Stimulated activated CD8-positive, alpha-beta memory T cell treated with anti-CD3 and anti-CD28 coated beads, Interleukin-7, amount 100 ng/mL, for 4 hours (primary cell): ENCODE measurements around the gene ATF6.
"Not testable (repeated sequence)": the region's sequence is repeated elsewhere in the genome, so short reads cannot be mapped to it uniquely, and the experiment has no call there.

Experiments used
- DNase-seq, 2 donors: peaks; one replicate each; pipeline ENCODE4 v3.0.0-alpha.2; 2020; ENCODE audit warnings: low read depth in 2 of 2

Gene ATF6

DNA sequence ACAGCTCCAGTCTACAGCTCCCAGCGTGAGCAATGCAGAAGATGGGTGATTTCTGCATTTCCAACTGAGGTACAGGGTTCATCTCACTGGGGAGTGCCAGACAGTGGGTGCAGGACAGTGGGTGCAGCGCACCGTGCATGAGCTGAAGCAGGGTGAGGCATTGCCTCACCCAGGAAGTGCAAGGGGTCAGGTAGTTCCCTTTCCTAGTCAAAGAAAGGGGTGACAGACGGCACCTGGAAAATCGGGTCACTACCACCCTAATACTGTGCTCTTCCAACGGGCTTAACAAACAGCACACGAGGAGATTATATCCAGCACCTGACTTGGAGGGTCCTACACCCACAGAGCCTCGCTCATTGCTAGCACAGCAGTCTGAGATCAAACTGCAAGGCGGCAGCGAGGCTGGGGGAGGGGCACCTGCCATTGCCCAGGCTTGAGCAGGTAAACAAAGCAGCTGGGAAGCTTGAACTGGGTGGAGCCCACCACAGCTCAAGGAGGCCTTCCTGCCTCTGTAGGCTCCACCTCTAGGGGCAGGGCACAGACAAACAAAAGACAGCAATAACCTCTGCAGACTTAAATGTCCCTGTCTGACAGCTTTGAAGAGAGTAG, 66.3 kb downstream of the ATF6 start:
- DNase-seq: not testable (repeated sequence)

DNA sequence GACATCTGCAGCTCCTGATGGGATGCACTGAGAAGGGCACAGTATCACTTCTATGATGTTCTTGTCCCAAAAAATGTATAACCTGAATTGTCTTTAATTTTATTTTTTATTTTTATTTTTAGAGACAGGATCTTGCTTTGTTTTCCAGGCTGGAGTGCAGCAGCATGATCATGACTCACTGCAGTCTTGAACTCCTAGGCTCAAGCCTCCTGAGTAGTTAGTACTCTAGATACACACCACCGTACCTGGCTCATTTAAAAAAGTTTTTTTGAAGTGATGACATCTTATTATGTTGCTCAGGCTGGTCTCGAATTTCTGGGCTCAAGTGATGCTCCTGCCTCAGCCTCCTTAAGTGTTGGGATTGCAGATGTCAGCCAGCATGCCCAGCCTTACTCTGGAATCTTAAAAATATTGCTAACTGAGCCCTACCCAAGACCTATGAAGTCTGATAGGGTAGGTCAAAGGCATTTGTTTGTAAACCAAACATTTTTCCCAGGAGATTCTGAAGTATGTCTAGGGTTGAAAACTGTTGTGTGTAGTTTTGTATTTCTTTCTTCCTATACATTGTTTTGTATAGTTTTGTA, 68.9 kb downstream of the ATF6 start:
- DNase-seq: no peak

DNA sequence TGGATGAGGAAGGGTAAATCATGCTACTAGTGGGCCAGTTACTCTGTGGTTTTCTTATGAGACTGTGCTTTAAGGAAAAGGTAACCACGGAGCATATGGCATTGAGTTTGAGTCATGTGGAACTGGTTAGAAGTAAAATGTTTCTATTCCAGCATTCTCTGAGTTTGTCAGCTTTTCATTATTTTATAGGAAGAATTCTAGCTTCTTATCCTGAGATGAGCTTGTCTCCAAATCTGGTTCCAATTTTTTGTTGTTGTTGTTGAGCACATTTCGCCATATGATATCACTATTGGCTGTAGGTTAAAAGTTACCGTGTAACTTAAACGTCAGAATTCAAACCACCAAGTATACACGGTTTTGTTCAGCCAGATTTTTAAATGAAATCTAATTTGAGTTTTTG, 69.9 kb downstream of the ATF6 start:
- no peak for DNase-seq

DNA sequence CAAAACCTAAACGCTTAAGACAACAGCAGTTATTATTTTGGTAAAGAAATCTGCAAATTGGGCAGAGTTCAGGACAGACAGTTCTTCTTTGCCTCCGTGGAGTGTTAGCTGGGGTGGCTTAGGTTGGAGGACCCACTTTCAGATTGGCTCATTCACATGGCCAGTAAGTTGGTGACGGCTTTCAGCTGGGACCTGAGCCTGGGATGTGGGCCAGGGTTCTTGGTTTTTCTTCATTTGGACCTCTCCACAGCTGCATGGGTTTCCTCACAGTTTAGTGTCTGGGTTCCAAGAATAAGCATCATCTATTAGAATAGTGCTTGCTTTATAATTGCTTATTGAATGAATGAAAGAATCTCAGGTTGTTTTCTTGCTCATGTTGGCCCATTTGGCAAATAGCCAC, 72.2 kb downstream of the ATF6 start:
- DNase-seq: no peak

DNA sequence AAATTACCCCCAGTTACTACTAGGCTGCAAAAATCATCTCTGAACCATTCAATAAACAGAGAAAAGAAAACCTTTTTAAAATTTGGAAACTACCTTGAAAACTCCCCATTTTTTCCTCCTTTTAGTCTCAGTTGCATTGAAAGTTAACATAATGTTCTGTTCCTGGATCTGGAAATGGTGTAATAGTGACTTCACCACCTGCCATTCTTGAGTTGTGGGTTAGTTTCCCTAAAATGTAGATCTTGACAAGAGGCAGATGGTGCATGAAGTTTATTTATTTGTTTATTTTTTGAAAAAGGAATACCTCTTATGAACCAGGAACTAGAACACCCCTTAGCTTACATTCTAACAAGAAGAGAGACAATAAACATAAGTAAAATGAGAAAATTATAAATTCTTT, 72.8 kb downstream of the ATF6 start:
- no peak for DNase-seq

DNA sequence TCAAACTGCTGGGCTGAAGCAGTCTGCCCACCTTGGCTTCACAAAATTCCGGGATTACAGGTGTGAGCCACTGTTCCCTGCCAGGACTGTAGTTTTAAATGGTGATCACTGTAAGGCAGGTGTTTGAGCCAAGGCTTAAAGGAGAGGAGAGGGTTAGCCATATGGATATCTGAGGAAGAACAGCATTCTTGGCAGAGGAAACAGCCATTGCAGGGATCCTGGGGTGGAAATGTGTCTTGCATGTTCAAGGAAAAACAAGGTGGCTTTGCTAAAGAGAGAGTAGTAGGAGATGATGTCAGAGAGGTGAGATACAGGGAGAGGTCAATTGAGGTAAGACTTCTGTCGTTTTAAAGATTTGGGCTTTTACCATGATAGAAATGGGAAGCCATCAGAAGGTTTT, 73.5 kb downstream of the ATF6 start:
- DNase-seq: no peak

DNA sequence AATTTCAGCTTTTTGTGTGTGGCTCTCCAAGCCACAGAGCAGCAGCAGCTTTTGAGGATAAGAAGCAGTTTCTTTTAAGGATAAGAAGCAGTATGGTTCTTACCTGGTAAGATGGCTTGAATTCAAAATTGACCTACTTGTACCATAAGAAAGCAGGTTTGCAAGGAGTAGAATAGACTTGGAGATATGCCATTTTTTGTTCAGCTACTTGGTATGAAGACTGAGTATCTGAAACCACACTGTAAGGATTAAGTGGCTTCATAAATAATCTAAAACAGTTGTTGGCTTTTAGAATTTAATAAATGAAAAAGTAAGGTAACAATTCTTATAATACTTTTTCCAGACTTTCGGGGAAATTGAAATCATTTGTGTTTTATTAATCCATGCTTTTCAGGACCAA, 74.2 kb downstream of the ATF6 start:
- no peak for DNase-seq

DNA sequence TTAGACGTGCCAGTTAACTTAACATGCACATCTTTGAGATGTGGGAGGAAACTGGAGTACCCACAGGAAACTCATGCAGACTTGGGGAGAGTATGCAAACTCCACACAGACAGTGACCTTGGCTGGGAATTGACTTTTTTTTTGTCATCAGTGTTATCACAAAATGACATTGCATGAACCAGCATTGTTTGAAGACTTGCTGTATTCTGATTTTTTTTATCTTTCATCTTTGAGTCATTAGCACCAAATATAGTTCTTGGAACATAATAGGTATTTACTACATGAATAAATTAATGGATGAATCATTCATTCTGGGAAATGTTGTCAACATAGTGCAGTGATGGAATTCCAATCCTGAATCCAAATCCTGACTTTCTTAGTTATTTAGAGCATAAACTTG, 77.0 kb downstream of the ATF6 start:
- no peak for DNase-seq

DNA sequence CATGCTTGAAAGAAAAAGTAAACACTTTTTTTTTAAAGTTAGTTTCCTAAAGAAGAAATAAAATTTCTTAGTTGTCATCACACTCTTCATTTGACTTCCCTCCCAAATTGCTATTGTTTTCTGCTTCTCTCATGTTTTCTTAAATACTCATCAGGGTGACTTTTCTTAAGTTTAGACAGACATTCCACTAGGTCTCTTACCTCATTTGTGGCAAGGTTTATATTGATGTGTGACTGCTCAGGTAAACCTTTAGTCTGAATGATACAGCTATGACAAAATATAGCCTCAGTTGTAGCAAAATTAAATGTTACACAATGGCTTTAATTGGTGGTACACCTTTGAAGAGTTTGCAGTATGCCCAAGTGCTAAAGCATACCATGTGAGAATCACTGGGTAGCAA, 78.6 kb downstream of the ATF6 start:
- DNase-seq: no peak

DNA sequence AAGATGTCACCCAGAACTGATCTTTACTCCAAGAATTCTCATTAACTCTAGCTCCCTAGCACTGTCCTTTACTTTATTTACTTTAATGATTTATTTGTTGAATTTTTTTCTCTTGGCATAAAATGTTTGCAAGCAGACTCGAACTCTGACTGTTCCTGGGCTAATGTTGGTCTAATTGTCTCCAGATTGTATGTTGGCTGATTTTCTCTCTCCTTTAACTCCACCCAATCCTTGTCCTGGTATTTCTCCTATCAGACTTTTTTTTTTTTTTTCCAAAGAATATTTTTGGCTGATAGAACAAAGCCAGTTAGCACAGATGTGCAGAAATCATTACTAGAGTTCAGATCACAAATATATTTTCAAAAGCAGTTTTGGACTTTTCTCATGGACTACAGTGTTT, 82.6 kb downstream of the ATF6 start:
- DNase-seq: no peak

DNA sequence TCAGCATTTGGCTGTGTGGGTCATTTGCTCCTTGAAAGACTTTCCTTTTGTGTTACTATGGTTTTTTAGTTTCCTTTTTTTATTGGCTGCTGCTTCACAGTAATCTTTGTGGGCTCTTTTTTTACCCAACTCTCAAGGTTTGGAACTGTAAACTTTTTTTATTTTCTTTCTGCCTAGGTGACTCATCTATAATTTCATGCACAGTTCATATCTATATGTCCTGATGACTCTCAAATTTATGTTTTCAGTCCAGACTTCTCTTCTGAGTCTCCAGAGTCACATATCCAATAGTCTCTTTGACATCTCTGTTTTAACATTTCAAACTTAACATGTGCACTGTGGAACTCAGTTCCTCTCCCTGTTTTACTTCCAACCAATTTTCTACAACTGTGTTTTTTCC, 83.4 kb downstream of the ATF6 start:
- DNase-seq: no peak

DNA sequence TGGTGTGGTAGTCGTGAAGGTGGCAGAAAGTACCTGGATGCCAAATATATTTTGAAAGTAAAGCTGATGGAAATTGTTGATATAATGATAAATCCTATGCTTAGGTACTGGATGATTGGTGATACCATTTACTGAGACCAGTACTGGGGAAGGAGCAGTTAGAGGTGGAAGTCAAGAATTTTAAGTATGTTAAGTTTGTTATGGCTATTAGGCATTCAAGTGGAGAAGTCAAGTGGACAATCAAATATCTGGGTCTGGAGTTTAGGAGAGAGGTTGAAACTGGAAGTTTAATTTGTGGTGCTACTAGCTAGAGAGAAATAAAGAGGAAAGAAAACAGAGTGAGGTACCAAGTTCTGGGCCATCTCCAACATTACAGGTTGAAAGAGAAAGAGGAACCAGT, 89.1 kb downstream of the ATF6 start:
- no peak for DNase-seq

DNA sequence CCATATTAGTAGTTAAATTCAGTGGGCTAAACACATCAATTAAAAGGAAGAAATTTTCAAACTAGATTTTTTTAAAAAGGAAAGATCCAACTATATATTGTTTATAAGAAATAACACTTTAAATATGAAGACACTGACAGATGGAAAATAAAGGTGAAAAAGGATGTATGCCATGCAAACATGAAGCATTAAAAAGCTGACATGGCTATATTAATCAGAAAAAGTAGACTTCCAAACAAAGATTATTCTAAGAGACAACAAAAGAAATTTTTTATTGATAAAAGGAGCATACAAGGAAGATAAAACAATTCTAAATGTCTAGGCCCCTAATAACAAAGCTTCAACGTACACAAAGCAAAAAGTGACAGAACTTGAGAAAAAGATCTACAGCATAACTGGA, 92.2 kb downstream of the ATF6 start:
- no peak for DNase-seq

DNA sequence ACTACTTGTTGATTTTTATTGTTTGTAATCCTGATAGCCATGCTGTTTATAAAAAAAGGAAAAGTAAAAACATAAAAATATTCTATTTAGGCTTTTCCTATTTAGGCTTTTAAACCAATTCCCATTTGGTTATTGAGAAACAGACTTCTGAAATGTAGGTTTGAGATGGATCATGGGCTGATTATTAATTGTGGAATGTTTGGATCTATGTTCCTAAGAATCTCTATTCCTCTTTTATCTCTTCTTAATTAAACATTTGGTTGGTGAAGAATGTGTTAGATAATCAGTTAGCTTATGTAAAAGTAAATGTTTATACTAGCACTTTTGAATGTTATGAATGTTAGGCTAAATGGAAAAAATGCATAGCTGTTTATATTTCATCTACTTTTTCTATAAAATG, 97.4 kb downstream of the ATF6 start:
- DNase-seq: no peak

DNA sequence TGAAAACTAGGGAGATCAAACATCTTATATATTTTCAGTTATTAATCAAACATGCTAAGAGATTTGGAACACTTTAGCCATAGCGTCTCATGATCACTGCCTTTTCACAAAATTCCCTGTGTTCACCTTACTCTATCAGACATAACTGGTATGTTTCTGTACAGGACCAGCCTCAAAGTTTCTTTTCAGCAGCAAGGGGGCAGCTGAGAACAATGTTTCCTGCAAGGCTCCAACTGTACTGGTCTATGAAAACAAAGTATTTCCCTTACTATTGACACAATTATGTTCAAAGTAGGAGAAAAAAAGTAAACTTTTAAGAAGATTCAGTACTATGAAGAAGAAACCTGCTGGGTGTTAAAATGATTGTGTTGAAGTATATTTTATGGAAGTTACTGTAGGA, 98.5 kb downstream of the ATF6 start:
- no peak for DNase-seq

DNA sequence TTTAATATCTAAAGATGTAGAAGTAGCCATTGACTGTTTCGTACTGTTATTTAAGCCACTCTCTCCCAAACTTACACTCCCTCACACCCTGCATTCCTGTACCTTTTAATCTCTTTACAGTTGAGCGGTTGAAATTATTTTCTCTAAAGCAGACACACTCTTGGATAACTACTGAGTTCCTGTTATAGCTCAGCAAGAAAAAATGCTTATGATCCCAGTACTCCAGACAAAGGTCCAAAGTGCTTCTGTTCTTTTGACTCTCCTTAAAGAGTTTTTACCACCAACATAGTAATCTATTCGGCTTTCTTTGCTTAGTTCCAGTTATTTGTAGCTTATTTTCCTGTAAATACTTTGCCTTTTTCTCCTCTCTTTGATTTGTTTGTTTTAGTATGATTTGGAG, 100.1 kb downstream of the ATF6 start:
- DNase-seq: no peak

DNA sequence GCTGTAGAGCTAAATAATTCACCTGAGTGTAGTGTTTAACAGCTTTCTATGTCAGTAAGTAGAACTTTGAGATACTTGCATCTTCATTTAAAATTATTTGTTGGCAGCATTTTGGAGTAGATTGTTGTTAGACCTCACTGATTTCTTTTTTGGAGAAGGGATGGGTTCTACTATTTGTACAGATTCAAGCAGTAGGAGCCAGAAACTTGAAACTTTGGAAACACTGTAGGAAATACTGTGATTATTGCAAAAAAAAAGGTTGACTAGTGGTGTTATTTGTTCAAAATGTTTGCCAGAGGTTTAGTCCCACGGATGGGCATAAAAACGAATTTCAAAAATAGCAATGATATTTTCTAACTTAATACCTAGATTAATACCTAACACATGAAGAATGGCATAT, 102.7 kb downstream of the ATF6 start:
- no peak for DNase-seq

DNA sequence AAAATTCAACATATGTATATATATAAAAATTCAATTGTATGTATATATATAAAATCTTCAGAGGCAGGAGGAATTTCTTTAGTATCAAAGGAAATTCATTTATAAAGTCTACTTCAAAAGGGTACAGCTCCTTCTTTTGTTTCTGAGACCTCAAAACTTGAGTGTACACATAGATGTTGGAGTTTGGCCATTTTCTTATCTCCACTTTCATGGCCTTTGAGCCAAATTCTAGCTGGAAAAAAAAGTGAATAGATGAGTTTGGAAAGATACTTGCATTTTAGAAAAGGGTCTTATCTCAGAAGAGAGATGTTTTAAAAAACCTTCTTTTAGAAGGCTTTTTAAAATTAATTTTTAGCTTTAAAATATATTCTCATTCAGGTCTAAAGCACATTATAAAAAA, 103.2 kb downstream of the ATF6 start:
- DNase-seq: no peak

DNA sequence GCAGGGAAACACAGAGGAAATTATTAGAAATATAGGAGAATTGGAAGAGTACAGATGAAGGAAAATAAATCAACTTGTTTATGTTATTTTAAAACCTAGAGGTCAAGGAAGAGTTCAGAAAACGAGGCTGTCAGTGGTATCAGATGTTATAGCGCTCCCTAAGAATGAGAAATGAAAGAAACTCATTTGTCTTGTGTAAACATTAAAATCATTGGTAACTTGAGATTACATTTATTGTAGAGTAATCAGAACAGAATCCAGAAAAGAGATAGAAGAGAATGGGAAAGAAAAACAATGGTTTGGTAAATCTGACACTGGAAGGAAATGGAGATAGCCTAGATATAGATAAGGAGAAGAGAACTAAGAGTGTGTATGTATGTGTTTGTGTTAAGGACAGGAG, 106.4 kb downstream of the ATF6 start:
- DNase-seq: no peak

DNA sequence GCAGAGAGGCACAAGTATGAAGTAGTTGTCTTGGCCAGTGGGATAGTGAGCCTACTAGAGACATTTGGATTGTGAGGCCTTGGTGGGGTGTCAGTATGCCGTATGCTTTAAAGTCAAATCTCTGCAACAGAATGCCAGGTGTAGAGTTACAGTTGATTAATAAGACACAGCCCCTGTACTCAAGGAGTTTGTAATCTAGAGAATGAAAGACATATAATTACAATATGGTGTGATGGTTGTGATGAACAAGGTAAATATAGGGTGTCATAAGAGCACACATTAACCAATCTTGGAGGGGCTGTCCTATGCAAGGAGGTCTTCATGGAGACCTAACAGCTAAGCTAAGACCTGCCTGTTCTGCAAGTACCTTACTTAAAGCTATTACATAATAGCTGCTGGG, 113.1 kb downstream of the ATF6 start:
- DNase-seq: no peak

DNA sequence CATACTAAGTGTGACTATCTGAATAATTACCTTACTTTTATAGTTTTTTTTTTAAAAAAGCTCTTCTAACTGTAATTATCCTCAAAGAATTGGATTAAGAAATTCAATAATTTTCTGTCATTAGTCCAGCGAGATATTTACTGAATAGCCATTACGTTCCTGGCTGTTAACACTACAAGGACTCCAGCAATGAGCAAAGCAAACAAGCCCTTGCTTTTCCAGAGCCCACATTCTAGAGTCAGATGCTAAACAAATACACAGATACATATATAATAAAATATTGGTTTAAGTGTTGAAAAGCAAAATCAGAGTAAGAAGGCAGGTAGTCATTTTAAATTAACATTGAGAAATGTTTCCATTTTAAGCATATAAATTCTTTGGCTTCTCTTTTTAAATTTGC, 118.4 kb downstream of the ATF6 start:
- DNase-seq: no peak

DNA sequence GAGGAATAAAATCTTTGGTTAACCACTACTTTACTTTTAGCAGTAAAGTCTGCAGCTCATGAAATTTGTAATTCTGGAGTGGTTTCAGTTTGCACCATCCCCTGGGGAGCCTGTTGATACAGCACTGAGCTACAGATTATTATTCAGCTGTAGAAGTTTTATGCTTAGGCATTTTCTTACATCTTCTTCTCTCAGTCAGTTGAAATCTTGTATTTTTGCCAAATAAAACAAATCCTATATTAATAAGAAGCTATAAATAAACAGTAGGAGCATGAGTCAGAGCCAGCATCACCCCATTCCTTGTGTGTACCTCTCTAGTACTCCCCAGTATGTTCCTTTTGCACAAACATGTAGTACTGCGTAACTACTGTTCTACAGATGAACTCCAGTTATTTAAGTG, 118.9 kb downstream of the ATF6 start:
- no peak for DNase-seq

DNA sequence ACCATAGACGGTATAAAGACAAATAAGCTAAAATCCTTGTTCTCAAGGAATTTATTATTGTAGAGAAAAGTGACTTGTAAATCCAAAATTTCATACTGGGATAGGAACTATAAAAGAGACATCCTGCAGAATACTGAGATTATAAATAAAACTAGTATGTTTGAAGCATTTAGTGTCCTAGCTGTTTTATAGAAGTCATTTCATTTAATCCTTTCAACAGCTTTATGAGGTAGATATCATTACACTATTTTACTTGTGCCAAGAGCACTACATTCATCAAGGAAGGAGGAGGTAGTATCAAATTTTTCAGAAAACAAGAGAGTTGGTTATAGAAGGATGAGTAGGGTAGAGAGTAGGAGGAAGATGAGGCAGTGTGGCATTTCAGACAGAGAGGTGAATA, 119.6 kb downstream of the ATF6 start:
- no peak for DNase-seq

DNA sequence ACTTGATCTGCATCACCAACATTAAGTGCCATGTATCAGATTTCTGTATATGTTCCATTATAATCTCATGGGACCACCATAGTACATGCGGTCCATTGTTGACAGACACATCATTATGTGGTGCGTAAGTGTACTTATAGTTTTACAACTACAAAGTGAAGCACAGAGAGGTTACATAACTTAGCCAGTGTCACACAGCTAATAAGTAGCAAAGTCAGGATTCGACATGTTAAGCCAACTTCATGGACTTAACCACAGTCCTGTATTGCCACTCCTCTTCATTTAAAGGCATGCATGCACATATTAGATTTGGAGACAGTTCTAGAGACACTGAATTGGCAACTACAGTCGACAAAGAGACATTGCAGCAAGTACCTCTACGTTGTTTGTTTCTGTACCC, 120.5 kb downstream of the ATF6 start:
- no peak for DNase-seq
